ENCODE results near the gene NEURL3. TPM values are rescaled to one million over a fixed set of nuclear protein-coding genes. Genes with fewer than 3 reads are reported as not detected.
A peak's percentile ranks its signal among the peaks of the same experiment; 100 is the strongest.

NEURL3 gene
- total and polyA plus RNA-seq, 2 of the 8 experiments (the other 6 are each of a cell fraction or from before 2014, with no cell fraction given): not detected

DNA sequence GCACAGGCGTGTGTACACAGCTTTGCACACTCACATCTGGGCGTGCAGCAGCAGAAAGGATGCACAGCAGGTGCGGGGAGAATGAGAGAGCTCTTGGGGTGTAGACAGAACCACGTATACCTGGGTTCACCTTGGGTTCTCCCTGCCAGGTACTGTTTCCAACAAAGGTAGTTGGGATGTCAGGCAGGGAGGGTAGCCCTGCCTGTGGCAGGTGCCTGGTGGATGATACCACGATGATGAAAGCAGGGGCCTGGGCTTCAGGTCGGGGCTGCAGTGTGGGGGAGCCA is 24.9 kb upstream of the NEURL3 start:
- ChIA-PET CTCF (ENCODE audit: partially characterized antibody) (interaction anchor here (0.6 to 18.5 kb wide), 10 partner anchors 10 to 191 kb away, joined by 3 to 361 read pairs (median 4); no protein-coding TSS in a partner anchor), POLR2A (ENCODE audit: partially characterized antibody) (interaction anchor here (0.6 kb wide), 1 partner anchor 284 kb away, joined by 3 read pairs; no protein-coding TSS in a partner anchor)
- DNase-seq (ENCODE audit: low read depth in 1 of 2, low spot score in 2 of 2): no peak
- H3K56ac ChIP-seq (replicated peaks; ENCODE audit: insufficient read length, low read depth, low read length): no peak overlapping the region
- no peaks in the 10 kb centered on the region for H3K79me1 ChIP-seq (ENCODE audit: low read depth, low read length)
- no peaks in the 10 kb centered on the region for H3K36me3 ChIP-seq (ENCODE audit: control insufficient read depth in 2 of 4, insufficient read depth in 4 of 4, low read length in 3 of 4)
- H2AFZ ChIP-seq (ENCODE audit: low read length): no peak overlapping the region
- H4K5ac ChIP-seq (ENCODE audit: insufficient read length, low read depth, low read length): no peak overlapping the region
- peaks cover 2 to 4% (median 3%) of the 10 kb centered on the region in 4 experiments for H3K4me1 ChIP-seq (replicated peaks in 1 of 4; ENCODE audit: control insufficient read depth in 3 of 4, insufficient read depth in 4 of 4, low read length in 3 of 4)
- peak overlapping the region; percentile 7; the same call in 1 of the 2 replicates for H4K8ac ChIP-seq (ENCODE audit: extremely low read depth, insufficient read depth, low read length)
- H4K91ac ChIP-seq (replicated peaks; ENCODE audit: insufficient read length, low read length): no peak overlapping the region
- H2BK15ac ChIP-seq (ENCODE audit: low read length): no peak overlapping the region
- H2AK5ac ChIP-seq (ENCODE audit: low read depth, low read length): no peak overlapping the region
- no peak overlapping the region for H2BK20ac ChIP-seq (ENCODE audit: low read length)
- no peak overlapping the region for H2BK12ac ChIP-seq (ENCODE audit: low read depth, low read length)
- no peak overlapping the region for H3K27ac ChIP-seq (ENCODE audit: low read depth, low read length)
- no peaks in the 10 kb centered on the region for H3K79me2 ChIP-seq (ENCODE audit: control insufficient read depth in 1 of 2, insufficient read depth in 2 of 2, low read length in 2 of 2)
- H3K9ac ChIP-seq (replicated peaks in 1 of 4; ENCODE audit: extremely low read depth in 1 of 4, low read depth in 3 of 4, low read length in 3 of 4): no peak overlapping the region
- no peak overlapping the region for H3K4me2 ChIP-seq (ENCODE audit: insufficient read depth in 1 of 2, low read depth in 2 of 2, low read length in 2 of 2)
- WGBS, 2 experiments (ENCODE audit: extremely low coverage in 1 of 2, insufficient coverage in 1 of 2, insufficient read length in 1 of 2, insufficient replicate concordance in 2 of 2, low coverage in 1 of 2, low lambda C conversion rate in 2 of 2, missing lambda C conversion rate in 1 of 2): 84% methylated on average over 6 of the region's 6 CpGs; no CpG with 5 or more reads in 1 of the 2 experiments
- no peak for FAIRE-seq
- H3K9me3 ChIP-seq (ENCODE audit: insufficient read depth in 2 of 2, low read depth in 1 of 2, low read length in 1 of 2): no peaks in the 10 kb centered on the region
- H2BK5ac ChIP-seq (ENCODE audit: low read depth, low read length): no peak overlapping the region
- no peak overlapping the region for H2BK120ac ChIP-seq (replicated peaks; ENCODE audit: low read depth, low read length)
- H3K4me3 ChIP-seq (ENCODE audit: extremely low read depth in 1 of 4, insufficient read depth in 2 of 4, low read depth in 3 of 4, low read length in 4 of 4): no peak overlapping the region
- H4K20me1 ChIP-seq (replicated peaks in 1 of 2; ENCODE audit: control insufficient read depth in 1 of 2, insufficient read depth in 2 of 2, low read length in 2 of 2): no peaks in the 10 kb centered on the region
- no peak overlapping the region for H3K4ac ChIP-seq (replicated peaks; ENCODE audit: insufficient read length, low read depth, low read length)
- peaks cover 8% of the 10 kb centered on the region; the same call in 1 of the 2 replicates for H3K23me2 ChIP-seq (ENCODE audit: low read depth, low read length)
- peaks cover 0 to 28% (median 22%) of the 10 kb centered on the region in 4 experiments; a peak in 6 of 7 replicates for H3K27me3 ChIP-seq (replicated peaks in 1 of 4; ENCODE audit: control insufficient read depth in 3 of 4, extremely low read depth in 1 of 4, insufficient read depth in 3 of 4, low read length in 3 of 4)
- no peak overlapping the region for H3K23ac ChIP-seq (ENCODE audit: insufficient read length)
- no peak overlapping the region for H3K14ac ChIP-seq (ENCODE audit: insufficient read length)
- H3K18ac ChIP-seq (ENCODE audit: extremely low read depth, low read length): no peak overlapping the region
- no peak for TF ChIP-seq BACH1 (IDR thresholded peaks at IDR 0.05; ENCODE audit: low read length)
- no peak for TF ChIP-seq CHD2 (IDR thresholded peaks at IDR 0.05; ENCODE audit: low read length)
- no peak for TF ChIP-seq POU5F1 (IDR thresholded peaks at IDR 0.05; ENCODE audit: low read depth, low read length)
- no peak for TF ChIP-seq RBBP5 (IDR thresholded peaks at IDR 0.05; ENCODE audit: borderline replicate concordance, low read depth, low read length)
- no peak for TF ChIP-seq SRF (IDR thresholded peaks at IDR 0.05; ENCODE audit: low read depth, low read length)
- TF ChIP-seq TBP (IDR thresholded peaks at IDR 0.05; ENCODE audit: low read depth, low read length): no peak
- TF ChIP-seq BRCA1 (IDR thresholded peaks at IDR 0.05; ENCODE audit: low read depth, low read length): no peak
- TF ChIP-seq GTF2F1 (IDR thresholded peaks at IDR 0.05; ENCODE audit: borderline replicate concordance, low read depth, low read length): no peak
- TF ChIP-seq EZH2 (IDR thresholded peaks at IDR 0.05; ENCODE audit: low read depth, low read length, severe bottlenecking): no peak
- no peak for TF ChIP-seq CBX8 (IDR thresholded peaks at IDR 0.05; ENCODE audit: borderline replicate concordance, low read depth, low read length)
- TF ChIP-seq CREB1 (IDR thresholded peaks at IDR 0.05): no peak
- no peak for TF ChIP-seq TAF1 (IDR thresholded peaks at IDR 0.05; ENCODE audit: low read depth, low read length)
- no peak for TF ChIP-seq YY1 (IDR thresholded peaks at IDR 0.05; ENCODE audit: low read depth, low read length)
- TF ChIP-seq EP300 (IDR thresholded peaks at IDR 0.05; ENCODE audit: borderline replicate concordance in 1 of 2, low read depth in 2 of 2, low read length in 2 of 2): no peak
- TF ChIP-seq RFX5 (IDR thresholded peaks at IDR 0.05; ENCODE audit: borderline replicate concordance, low read depth, low read length): no peak
- TF ChIP-seq, protein P1, sequence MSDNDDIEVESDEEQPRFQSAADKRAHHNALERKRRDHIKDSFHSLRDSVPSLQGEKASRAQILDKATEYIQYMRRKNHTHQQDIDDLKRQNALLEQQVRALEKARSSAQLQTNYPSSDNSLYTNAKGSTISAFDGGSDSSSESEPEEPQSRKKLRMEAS (IDR thresholded peaks at IDR 0.05): no peak

Data from H1 (cell line).